ENCODE results near the gene NRARP.

- TF ChIP-seq EZH2 (IDR thresholded peaks at IDR 0.05; ENCODE audit: borderline replicate concordance, low read length) (no peak), CTCF (IDR thresholded peaks at IDR 0.05; ENCODE audit: low read length) (no peak)
Observed at GRCh38 chr9:137268538-137269201, 33.4 kb downstream of the NRARP start.

All from OCI-LY1 (cell line).